GM18498 (cell line): Measurements from ENCODE around the gene VDAC1.
"Not testable (repeated sequence)": the region's sequence is repeated elsewhere in the genome, so short reads cannot be mapped to it uniquely, and the experiment has no call there.

ENCODE experiments used
- ATAC-seq: cut with Tn5 transposase; IDR thresholded peaks from one replicate; pipeline ENCODE4 v1.9.1; 2021; ENCODE audit warnings: mild to moderate bottlenecking, moderate library complexity; ENCODE audit not compliant: unreplicated experiment

Gene VDAC1

DNA sequence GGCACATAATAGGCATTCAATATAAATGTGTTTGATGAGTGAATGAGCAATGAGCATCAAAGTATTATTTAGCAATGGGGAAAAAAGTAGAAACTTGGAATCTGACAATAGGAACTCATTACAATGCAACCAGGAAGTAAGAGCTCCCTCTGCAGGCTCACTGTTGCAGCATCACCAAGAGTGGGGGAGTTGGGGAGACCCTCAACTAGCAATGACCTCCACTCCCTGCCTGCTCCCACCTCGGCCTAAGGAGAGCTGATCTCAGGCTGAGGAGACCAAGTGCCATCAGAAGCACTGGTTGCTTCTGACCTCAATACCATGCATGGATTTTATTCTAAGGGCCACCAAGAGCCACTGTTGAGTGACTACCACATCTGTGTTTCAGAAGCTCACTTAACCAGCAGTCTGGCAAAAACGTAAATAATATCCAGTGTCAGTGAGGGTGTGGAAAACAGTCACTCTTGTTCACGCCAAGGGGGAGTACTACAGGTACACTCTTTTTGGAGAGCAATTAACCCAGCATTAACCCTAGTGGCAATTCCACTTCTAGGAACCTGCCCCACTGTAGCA is 8.0 kb downstream of the VDAC1 start:
- ATAC-seq, result no peak

DNA sequence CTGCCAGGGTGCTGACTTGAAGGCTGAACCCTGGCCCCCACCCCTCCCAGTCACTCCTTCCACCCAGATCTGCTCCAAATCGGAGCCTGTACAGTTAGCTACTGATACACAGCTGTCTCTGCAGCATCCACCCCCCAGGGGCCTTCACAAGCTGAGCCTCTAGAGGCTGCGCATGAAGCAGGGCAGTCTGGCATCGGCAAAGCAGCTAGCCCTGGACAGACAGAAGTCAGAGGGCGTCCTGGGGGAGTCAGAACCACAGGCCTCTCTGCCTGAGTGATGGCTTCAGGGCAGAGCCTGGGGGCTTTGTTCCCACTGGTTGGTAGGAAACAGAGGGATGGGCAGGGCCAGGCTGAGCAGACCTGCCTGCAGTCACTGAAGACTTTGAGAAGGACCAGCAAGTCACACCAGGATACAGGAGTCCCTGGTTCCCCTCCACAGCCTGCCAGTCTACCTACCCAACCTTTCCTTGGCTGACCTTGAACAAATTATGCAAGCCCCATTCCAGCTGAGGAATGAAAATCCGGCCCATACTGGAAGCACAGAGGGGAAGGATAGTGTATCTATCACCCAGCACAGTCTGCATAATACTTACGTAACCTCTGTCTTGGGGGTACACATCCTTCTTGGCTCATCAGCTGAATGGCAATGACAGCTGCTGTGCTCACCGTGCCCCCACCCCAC is 8.8 kb downstream of the VDAC1 start:
- ATAC-seq, result no peak

DNA sequence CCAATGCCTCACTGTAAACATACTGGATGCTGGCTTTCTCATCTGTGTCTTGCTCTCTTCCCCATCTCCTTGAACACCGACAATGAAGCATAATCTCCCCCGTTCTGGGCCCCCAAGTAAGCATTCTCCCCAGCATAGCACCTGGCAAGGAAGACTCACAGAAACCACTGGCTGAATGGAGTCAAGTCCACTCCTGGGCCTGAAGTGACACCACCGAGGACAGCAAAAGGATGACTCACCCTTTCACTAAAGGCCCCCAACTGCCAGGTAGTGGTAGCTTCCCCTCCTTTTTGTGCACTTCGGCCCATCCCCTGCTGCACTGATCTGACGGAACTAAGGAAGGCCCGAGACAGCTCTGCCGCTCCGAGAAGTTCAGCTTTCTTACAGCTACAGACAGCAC is 9.4 kb downstream of the VDAC1 start:
- ATAC-seq, result no peak

DNA sequence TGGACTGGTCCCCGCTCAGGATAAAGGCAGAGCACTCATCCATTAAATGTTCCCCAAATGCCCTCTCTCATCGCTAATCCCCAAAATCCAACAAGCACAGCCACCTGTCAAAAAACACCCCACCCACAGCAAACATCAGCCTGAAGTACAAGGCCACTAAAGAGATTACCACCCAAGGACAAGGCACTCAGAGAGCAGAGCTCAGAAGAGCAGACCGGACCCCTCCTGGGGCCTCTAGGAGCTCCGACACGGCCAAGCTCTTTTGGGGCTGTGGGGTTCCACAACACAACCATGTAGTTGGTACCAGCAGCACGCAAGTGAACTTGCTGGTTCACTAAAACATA is 9.8 kb downstream of the VDAC1 start:
- no peak for ATAC-seq

DNA sequence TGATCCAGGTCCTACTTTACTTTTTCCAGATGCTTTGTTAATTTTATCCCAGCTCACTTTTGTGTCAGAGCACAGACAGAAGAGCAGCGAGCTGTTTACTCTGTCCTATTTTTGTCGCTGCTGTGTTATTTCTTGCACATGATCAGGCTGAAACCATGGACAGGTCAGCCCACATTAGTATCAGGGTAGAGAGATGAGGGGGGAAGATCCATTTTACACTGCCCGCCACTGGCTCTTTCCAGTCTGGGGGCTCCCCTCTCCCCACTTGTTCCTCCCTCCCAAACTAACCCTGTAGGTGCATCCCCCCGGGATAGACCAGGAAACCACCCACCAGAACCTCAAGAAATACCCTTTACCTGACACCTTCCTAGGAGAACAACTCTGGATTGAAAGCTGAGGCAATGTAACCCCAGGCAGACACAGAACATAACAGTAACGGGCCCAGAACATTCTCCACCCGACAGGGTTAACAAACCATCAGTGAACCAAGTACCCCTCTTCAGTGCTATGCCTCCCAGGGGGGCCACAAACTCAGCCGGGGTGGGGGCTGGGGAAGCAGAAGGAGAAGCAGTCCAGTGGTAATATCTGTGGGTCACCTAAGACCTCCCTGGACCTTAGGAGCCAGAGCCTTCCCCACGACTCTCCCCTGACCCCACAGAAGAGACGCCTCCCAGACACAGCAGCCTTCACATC is 10.3 kb downstream of the VDAC1 start:
- ATAC-seq, result no peak

DNA sequence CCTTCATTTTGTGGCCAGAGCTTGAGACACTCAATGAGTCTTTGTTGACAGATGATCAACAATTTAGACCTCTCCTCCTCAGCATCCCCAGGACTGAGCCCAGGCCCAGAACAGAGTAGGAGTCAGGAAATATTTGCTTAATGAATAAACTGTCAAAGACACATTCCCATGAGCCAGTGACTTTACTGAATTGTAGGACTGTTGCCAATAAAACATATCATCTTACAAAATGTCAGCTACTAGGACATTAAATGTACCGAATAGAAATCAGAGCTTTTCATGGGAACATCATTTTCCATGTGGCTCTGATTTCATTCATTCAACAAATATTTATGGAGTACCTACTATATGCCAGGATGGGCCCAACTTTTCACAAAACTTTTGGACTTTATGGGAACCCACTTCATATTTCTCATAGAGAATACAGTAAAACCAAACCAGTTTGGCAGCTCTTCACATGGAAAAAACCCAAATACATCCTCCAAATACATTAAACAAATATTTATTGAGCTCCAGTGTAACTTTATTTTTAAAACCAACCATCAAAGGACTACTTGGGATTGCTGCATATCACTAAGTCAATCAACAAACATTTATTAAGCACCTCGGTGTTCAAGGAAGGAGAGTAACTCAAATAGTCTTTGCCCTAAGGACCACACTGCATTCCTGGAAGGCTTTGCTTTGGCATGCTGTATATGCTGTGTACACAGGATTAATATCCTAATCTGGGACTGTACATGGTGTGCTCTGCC is 11.4 kb downstream of the VDAC1 start:
- ATAC-seq, result no peak

DNA sequence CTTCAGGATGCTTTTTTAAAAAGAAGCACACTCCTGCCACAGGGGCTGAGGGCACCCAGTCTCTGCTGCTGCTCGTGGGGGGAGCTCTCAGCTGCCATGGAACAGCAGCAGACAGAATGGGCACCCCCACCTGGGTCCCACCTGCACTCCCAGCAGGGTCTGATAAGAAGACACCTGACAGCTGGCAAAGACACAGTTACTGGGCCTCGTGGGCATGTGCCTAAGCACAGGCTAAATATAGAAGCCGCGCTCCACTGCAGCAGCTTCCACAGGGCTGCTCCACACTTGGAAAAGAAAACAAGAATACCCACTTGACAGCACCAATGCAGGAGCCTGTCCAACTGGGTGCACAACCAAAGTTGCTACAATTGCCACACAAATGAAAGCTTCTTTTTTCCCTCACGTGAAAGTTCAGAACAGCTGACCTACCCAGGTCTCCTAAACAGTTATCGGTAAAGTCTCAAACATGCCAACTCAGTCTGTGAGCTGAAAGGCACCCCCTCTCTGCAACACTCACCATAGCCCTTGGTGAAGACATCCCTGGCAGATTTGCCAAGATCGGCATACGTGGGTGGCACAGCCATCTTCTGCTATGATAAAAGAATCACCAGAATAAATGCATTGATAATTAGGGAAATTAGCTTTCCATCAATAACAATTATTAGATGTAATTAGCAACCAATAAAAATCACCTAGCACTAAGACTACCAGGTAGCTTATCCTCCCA is 12.2 kb downstream of the VDAC1 start:
- ATAC-seq, result no peak

DNA sequence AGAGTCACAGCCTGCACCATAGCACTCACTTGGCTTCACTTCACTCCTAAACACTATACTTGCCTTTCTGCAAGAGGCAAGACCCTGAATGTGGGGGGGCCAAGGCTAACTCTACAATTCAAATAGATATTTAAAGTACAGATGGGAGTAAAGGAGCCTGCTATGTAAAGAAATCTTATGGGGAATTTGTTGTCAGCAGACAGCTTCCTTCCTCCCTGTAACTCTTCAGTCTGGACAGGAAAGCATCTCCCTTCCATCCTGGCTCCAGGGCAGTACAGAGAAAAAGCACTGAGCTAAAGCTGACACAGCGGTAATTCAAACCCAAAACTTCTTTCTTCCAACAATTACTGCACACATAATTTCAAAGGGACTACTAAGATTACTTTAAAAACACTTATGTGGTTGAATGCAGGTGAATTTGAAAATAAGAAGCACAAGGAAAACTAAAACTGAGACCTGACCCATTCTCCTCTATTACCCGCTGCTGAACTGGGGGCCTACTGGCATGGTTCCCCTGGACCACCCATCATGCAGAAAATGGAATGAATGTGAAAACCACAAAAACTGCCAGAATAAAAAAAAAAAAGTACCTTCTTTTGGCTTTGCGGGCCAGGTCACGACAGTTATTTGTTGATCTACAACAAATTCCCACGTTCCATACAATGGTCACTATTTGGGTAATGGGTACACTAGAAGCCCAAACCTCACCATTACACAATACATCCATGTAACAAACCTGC is 13.4 kb downstream of the VDAC1 start:
- ATAC-seq, result no peak

DNA sequence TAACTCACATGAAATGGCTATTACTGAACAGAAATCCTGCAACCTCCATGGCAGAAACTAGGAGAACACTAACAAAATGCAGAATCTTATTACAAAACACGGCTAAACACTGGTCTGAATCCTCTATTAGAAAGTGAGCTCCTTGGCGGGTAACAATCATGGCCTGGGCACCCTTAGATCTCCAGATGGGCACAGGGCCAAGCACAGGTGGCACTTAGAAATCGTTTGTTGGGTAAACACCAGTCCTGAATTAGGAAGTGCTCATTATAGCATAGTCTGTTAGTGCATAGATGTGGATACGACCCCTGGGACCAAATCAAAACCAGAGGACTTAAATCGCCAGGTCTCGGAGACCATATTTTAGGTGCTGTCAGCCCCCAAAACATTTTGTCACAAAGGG is 14.4 kb downstream of the VDAC1 start:
- no peak for ATAC-seq

DNA sequence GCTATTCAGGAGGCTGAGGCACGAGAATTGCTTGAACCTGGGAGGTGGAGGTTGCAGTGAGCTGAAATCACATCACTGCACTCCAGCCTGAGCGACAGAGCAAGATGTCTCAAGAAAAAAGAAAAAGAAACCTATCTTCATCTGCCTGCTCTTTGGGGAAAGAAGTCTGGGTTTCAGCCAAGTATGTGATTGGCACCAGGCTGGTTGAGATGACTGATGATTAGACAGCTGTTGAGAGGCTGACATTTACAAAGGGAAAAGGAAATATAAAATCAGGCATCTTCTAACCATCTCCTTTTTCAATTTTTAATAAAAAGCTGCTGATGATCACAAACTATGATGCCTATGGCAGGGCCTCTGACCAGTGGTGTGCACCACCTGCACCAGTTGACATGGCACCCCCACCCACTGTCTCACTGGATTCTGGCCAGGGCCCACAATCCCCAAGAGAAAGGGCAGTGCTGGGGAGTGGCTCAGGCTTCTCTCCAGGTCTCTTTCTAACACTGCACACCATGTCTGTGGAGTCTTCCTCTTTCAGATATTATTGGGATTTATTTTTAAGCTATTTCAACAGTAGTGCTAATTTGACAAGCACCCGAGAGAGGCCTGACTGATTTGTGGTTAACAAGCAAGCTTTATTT is 19.1 kb downstream of the VDAC1 start:
- no peak for ATAC-seq

DNA sequence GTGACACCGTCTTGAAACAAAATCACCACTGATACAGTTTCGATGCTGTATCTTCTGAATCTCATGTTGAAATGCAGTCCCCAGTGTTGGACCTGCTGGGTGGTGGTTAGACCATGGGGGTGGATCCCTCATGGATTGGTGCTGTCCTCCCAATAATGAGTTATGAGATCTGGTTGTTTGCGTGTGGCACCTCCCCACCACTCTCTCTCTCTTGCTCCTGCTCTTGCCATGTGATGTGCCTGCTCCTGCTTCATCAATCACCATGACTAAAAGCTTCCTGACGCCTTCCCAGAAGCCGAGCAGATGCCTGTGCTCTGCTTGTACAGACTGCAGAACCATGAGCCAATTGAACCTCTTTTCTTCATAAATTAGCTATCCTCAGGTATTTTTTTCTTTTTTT is 21.1 kb downstream of the VDAC1 start:
- no peak for ATAC-seq

DNA sequence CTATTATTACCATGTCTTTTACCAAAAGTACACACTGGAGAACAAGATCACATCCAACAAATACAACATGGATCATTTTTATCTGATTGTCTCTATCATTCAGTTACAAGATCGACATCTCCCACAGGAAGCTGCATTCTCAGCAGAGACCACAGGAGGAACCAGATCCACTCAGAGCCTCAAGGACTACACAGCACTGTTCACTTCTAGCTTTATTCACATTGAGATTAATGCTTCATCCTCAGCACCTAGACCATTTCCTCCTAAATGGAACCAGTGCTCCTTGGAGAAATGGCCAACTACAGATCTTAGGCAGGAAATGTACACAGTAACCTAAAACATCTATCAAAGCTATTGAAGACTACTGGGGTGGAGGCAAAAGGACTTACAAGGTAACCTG is 23.1 kb downstream of the VDAC1 start:
- no peak for ATAC-seq

DNA sequence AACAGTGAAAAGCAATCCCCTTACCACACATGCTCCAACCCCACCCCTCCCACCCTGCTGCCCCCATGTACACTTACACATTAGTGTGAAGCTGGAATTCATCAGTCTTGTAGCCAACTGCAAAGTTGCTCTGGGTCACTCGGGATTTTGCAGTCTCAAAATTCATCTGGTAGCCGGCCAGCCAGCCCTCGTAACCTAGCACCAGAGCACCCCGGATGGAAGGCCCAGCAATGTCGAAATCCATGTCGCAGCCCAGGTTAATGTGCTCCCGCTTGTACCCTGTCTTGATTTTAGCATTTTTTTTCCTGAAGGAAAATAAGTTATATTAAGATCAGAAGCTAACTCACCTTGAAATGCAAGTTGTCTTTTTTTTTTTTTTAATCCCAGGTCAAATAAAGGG is 24.1 kb downstream of the VDAC1 start:
- ATAC-seq, result no peak

DNA sequence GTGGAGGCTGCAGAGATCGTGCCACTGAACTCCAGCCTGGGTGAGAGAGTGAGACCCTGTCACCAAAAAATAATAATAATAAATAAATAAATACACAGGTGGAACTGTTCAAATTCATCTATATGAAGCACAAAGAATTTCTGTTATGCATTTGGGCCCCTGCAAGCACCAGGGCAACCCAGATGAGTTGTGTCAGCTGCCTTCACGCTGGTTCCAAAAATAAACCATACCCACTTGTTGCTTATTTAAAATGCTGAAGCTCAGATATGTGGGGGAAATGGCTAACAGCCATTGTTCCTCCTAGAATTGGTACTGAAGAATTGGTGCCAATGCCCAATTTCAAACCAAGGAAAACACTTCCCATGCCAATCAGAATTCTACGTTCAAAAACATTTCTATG is 25.8 kb downstream of the VDAC1 start:
- ATAC-seq, result no peak

DNA sequence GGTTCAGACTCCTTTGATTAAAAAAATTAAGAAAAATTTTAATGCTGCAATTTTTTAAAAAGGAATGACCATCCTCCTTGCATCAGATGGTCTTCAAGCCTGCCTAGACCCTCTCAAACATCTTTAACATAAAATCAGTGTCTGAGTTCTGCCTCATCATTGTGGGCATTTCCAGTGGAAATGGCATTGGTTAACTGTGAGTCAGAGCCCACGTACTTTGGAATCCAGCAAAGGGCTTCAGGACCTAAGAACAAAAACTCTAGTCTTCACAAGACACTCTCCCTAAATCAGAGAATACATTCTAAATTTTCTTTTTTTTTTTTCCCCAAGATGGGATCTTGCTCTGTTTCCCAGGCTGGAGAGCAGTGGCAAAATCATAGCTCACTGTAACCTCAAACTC is 26.9 kb downstream of the VDAC1 start:
- ATAC-seq, result no peak

DNA sequence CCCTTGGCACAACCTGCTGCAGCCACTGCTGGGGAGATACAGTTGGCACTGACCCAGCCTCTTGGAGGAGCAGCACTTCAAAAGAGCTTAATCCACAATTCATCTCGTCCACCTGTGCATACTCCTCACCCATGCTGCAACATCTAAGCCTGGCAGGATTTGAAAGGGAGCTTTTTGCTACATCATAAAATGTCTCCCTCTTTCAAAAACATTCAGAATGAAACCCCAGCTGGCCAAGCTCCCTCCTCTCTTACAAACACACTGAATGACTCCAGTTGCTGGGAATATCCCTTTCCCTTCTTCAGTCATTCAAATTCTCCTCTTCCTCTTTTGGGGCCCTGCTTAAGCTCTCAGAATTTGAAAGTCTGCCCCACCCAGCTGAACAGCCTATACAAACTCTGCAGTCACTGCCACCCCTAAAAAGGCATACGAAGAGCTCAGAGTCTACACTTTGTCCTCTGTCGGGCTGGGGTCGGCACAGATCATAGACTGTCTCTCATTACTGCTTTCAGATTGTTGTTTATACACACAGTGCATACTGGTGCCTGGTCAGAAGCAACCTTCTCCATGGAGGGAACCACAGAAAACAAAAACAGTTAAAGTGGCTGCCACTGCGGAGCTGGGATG is 27.5 kb downstream of the VDAC1 start:
- no peak for ATAC-seq

DNA sequence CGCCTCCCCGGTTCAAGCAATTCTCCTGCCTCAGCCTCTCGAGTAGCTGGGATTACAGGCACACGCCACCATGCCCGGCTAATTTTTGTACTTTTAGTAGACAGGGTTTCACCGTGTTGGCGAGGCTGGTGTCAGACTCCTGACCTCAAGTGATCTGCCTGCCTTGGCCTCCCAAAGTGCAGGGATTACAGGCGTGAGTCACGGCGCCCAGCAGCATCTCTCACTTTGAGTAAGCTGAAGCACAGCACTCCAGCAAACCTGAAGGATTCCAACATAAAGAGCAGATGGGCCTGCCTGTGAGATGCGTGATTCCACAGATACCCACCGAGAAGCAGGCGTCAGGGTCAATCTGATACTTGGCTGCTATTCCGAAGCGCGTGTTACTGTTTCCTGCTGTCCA is 29.2 kb downstream of the VDAC1 start:
- ATAC-seq, result not testable (repeated sequence)

DNA sequence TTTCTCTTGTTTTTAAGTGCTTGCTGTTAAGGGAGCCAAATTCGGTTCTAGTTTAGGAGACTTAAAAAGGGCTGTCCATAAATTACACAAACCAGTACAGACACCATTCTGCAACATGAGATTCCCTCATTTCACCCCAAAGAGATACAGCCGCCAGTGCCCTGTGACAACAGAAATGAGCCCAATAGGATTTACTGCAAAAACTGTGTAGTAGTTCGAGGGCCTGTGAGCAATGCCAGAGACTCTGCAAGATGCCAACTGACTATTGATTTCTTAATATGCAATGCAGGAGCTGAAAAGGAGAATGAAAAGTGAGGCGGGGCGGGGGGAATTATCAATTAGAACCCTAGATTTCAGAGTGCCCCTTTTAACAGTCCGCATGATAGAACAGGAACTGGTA is 30.6 kb downstream of the VDAC1 start:
- ATAC-seq, result no peak

DNA sequence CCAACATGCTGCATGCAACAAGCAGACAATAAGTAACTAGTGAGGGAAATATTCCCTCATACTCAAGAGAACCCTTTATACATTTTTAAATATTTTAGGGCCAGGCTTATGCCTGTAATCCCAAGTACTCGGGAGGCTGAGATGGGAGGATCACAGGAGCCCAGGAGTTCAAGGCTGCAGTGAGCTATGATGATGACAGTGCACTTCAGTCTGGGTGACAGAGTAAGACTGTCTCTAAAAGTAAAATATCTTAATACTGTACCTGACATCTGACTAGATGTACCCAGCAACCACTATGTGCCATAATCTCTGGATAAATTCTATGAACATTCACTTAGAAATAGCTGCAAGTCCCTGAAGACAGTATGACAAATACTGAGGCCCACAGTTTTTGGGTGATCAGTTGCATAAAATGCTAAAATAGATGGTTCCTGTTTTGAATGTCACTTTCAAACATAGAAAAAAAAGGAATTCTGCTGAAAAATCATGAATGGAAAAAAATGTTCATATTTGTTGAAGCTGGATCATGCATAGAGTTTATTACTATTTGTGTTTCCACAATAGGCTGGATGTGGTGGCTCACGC is 34.4 kb downstream of the VDAC1 start:
- ATAC-seq, result no peak
